PC-3 (cell line): ENCODE measurements around the gene HMG20A. TPM values are rescaled to one million over a fixed set of nuclear protein-coding genes. Genes with fewer than 3 reads are reported as not detected.

ENCODE experiments used
- ATAC-seq: fragments of 200-7000 bp; cut with Tn5 transposase; 2 replicates; pipeline ENCODE4 v1.9.1; 2020; ENCODE audit warnings: mild to moderate bottlenecking, moderate library complexity
- BruUV-seq: library from RNA; stranded (reverse); fragments of 400-500 nt; replicated peaks from 2 replicates; lab custom pipeline; 2021; lab: Mats Ljungman, UMichigan
- CTCF ChIA-PET: fragments of 300-600 bp; sonication (Branson Sonifier 250); formaldehyde crosslinking; loops from one replicate; lab custom pipeline; 2022; ENCODE audit warnings: antibody characterized with exemption; lab: Charles Lee
- POLR2A ChIA-PET: fragments of 300-600 bp; sonication (Branson Sonifier 250); formaldehyde crosslinking; loops from one replicate; lab custom pipeline; 2022; ENCODE audit warnings: antibody characterized with exemption; ENCODE audit not compliant: unreplicated experiment; lab: Charles Lee
- DNase-seq: peaks from one replicate; pipeline ENCODE4 v3.0.0-alpha.2; 2015
- H2AFZ ChIP-seq: fragments of 300-600 bp; sonication (generic); 2 replicates; pipeline ENCODE4 v1.6.0; 2016; ENCODE audit warnings: antibody characterized with exemption, low read length
- H3F3A ChIP-seq: fragments of 300-600 bp; sonication (generic); one replicate; pipeline ENCODE4 v1.6.0; 2017; ENCODE audit warnings: antibody characterized with exemption, low read length, control low read depth, mild to moderate bottlenecking; ENCODE audit not compliant: unreplicated experiment
- H3K27ac ChIP-seq: fragments of 300-600 bp; sonication (generic); 2 replicates; pipeline ENCODE4 v1.5.1; 2016; ENCODE audit warnings: mild to moderate bottlenecking, low read length
- H3K27me3 ChIP-seq: fragments of 300-600 bp; sonication (generic); 2 replicates; pipeline ENCODE4 v1.6.1; 2016; ENCODE audit warnings: low read length, mixed read lengths
- H3K36me3 ChIP-seq: fragments of 300-600 bp; sonication (generic); 2 replicates; pipeline ENCODE4 v1.6.1; 2016; ENCODE audit warnings: low read depth, mixed run types, low read length, mixed read lengths
- H3K4me1 ChIP-seq: fragments of 300-600 bp; sonication (generic); 2 replicates; pipeline ENCODE4 v1.5.1; 2016; ENCODE audit warnings: low read length; ENCODE audit not compliant: insufficient read depth
- H3K4me2 ChIP-seq: fragments of 300-600 bp; sonication (generic); 2 replicates; pipeline ENCODE4 v1.6.0; 2016; ENCODE audit warnings: low read length
- H3K4me3 ChIP-seq: fragments of 300-600 bp; sonication (generic); 2 replicates; pipeline ENCODE4 v1.5.1; 2016; ENCODE audit warnings: mild to moderate bottlenecking, low read length, mixed read lengths
- H3K79me2 ChIP-seq: fragments of 300-600 bp; sonication (generic); 2 replicates; pipeline ENCODE4 v1.6.1; 2017; ENCODE audit warnings: low read length, mixed read lengths
- H3K9ac ChIP-seq: fragments of 300-600 bp; sonication (generic); 2 replicates; pipeline ENCODE4 v1.6.0; 2016; ENCODE audit warnings: mild to moderate bottlenecking, low read length
- H3K9me2 ChIP-seq: fragments of 300-600 bp; sonication (generic); replicated peaks from 2 replicates; pipeline ENCODE4 v1.6.1; 2016; ENCODE audit warnings: mixed run types, low read length, mixed read lengths
- H3K9me3 ChIP-seq: fragments of 300-600 bp; sonication (generic); 2 replicates; pipeline ENCODE4 v1.6.1; 2016; ENCODE audit warnings: low read length, mixed read lengths
- H4K20me1 ChIP-seq: fragments of 300-600 bp; sonication (generic); 2 replicates; pipeline ENCODE4 v1.6.1; 2016; ENCODE audit warnings: low read length, mixed read lengths
- EZH2 ChIP-seq: fragments of 300-600 bp; sonication (generic); IDR thresholded peaks from one replicate; pipeline ENCODE4 v1.6.1; 2017; ENCODE audit warnings: antibody characterized with exemption, mild to moderate bottlenecking, low read length; ENCODE audit not compliant: unreplicated experiment
- EZH2phosphoT487 ChIP-seq: fragments of 300-600 bp; sonication (generic); IDR thresholded peaks from 2 replicates; pipeline ENCODE4 v1.6.1; 2018; ENCODE audit warnings: mild to moderate bottlenecking, antibody characterized with exemption, low read length, borderline replicate concordance
- intact Hi-C: fragments of 100-400 bp; cut with micrococcal nuclease; formaldehyde crosslinking; loops from 2 replicates; pipeline ENCODE4 v1.9.0; 2023
- total RNA-seq: library from RNA; depleted of rRNA; stranded (reverse); fragments of >200 nt; gene quantifications from 2 replicates; pipeline ENCODE4 v1.2.3, GENCODE V29; 2014
- TF ChIP-seq, protein P1 (sequence below): fragments of 300-600 bp; sonication (generic); conservative IDR thresholded peaks from 2 replicates; pipeline ENCODE4 v1.5.1; 2017; ENCODE audit warnings: antibody characterized with exemption, low read depth, mild to moderate bottlenecking, low read length

HMG20A gene
- total RNA-seq, 1 experiment from 2014 or later, result 17.6 TPM

DNA sequence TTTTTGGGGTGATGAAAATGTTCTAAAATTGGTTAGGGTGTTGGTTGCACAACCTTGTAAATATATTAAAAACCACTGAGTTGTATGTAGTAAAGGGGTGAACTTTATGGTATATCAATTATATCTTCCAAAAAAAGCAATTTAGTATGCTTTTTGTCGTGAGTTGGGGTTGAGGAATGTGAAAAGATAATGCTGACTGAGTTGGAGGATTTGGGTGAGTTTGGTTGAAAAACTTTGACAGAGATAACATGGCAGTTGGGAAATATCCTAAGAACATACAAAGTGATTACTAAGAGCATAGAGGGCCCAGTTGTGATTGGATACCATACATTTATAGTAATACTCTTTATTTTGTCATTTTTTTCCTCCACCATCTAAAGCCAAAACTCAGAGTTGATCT is 33.6 kb downstream of the HMG20A start:
- no peak overlapping the region for H3K9ac ChIP-seq
- CTCF ChIA-PET, result no interaction called here
- peaks cover 3% of the 10 kb centered on the region; the same call in 1 of the 2 replicates for H3K36me3 ChIP-seq
- peaks cover 21% of the 10 kb centered on the region for H3K4me1 ChIP-seq
- H3K9me3 ChIP-seq, result no peaks in the 10 kb centered on the region
- intact Hi-C loops, result no loop called here
- no peaks in the 10 kb centered on the region for H3K27me3 ChIP-seq
- POLR2A ChIA-PET, result no interaction called here
- H3K4me2 ChIP-seq, result no peak overlapping the region
- no peaks in the 10 kb centered on the region for H3K79me2 ChIP-seq
- TF ChIP-seq EZH2 (no peak), EZH2phosphoT487 (no peak)
- TF ChIP-seq, protein P1, sequence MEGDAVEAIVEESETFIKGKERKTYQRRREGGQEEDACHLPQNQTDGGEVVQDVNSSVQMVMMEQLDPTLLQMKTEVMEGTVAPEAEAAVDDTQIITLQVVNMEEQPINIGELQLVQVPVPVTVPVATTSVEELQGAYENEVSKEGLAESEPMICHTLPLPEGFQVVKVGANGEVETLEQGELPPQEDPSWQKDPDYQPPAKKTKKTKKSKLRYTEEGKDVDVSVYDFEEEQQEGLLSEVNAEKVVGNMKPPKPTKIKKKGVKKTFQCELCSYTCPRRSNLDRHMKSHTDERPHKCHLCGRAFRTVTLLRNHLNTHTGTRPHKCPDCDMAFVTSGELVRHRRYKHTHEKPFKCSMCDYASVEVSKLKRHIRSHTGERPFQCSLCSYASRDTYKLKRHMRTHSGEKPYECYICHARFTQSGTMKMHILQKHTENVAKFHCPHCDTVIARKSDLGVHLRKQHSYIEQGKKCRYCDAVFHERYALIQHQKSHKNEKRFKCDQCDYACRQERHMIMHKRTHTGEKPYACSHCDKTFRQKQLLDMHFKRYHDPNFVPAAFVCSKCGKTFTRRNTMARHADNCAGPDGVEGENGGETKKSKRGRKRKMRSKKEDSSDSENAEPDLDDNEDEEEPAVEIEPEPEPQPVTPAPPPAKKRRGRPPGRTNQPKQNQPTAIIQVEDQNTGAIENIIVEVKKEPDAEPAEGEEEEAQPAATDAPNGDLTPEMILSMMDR, result no peak
- H2AFZ ChIP-seq, result no peak overlapping the region
- BruUV-seq, result no TSS peak
- H4K20me1 ChIP-seq, result no peaks in the 10 kb centered on the region
- H3K9me2 ChIP-seq, result no peaks in the 10 kb centered on the region
- no peaks in the 10 kb centered on the region for H3F3A ChIP-seq
- H3K27ac ChIP-seq, result no peak overlapping the region
- ATAC-seq (no peak), DNase-seq (no peak)
- H3K4me3 ChIP-seq, result no peak overlapping the region

GRCh38 chr15:77454951-77455350 is 34.3 kb downstream of the HMG20A start:
- POLR2A ChIA-PET, result no interaction called here
- H3K9ac ChIP-seq, result no peak overlapping the region
- H3K4me2 ChIP-seq, result no peak overlapping the region

GRCh38 chr15:77455696-77456321 is 35.1 kb downstream of the HMG20A start:
- DNase-seq, result no peak
- no peaks in the 10 kb centered on the region for H4K20me1 ChIP-seq
- ATAC-seq, result no peak
- no peaks in the 10 kb centered on the region for H3K9me3 ChIP-seq
- H3K79me2 ChIP-seq, result no peaks in the 10 kb centered on the region
- ChIA-PET CTCF (no interaction called here), POLR2A (no interaction called here)
- peaks cover 21% of the 10 kb centered on the region for H3K4me1 ChIP-seq
- no peaks in the 10 kb centered on the region for H3F3A ChIP-seq
- no TSS peak for BruUV-seq
- no peaks in the 10 kb centered on the region for H3K27me3 ChIP-seq
- no peak overlapping the region for H3K4me2 ChIP-seq
- TF ChIP-seq, protein P1, result no peak
- no peak for TF ChIP-seq EZH2
- no peak overlapping the region for H3K4me3 ChIP-seq
- intact Hi-C loops, result no loop called here
- H3K9ac ChIP-seq, result no peak overlapping the region
- no peak overlapping the region for H3K27ac ChIP-seq
- H3K9me2 ChIP-seq, result no peaks in the 10 kb centered on the region
- H3K36me3 ChIP-seq, result peaks cover 3% of the 10 kb centered on the region; the same call in 1 of the 2 replicates
- no peak overlapping the region for H2AFZ ChIP-seq

More at GRCh38 chr15:77454951-77455350, 34.3 kb downstream of the HMG20A start:
- no peak for ATAC-seq
- TF ChIP-seq, protein P1, result no peak
- TF ChIP-seq EZH2phosphoT487, result no peak
- no peak for TF ChIP-seq EZH2
- H4K20me1 ChIP-seq, result no peaks in the 10 kb centered on the region
- intact Hi-C loops, result no loop called here
- H3F3A ChIP-seq, result no peaks in the 10 kb centered on the region
- H3K4me1 ChIP-seq, result peaks cover 21% of the 10 kb centered on the region
- no peaks in the 10 kb centered on the region for H3K79me2 ChIP-seq
- no peak overlapping the region for H2AFZ ChIP-seq
- no peaks in the 10 kb centered on the region for H3K9me3 ChIP-seq
- H3K27me3 ChIP-seq, result no peaks in the 10 kb centered on the region
- H3K4me3 ChIP-seq, result no peak overlapping the region
- H3K36me3 ChIP-seq, result peaks cover 3% of the 10 kb centered on the region; the same call in 1 of the 2 replicates
- H3K27ac ChIP-seq, result no peak overlapping the region
- BruUV-seq, result no TSS peak
- CTCF ChIA-PET, result no interaction called here
- no peak for DNase-seq
- no peaks in the 10 kb centered on the region for H3K9me2 ChIP-seq
